Kidney (tissue), 14 donors: Measurements from ENCODE around the gene AFF3. TPM values are rescaled to one million over a fixed set of nuclear protein-coding genes. Genes with fewer than 3 reads are reported as not detected.

ENCODE experiments used
- DNase-seq, 5 donors: peaks; one replicate each; pipeline ENCODE4 v3.0.0-alpha.2; 2013 to 2020
- FAIRE-seq: peaks from 2 replicates; lab custom pipeline; 2012; peaks lifted over from hg19 to GRCh38; lab: Jason Lieb, UNC
- H3K27ac ChIP-seq, 2 donors: one replicate each; pipeline ENCODE4 v1.7.0; 2013; ENCODE audit warnings: low read depth in 2 of 2, low read length in 2 of 2, inconsistent platforms in 1 of 2
- H3K27me3 ChIP-seq: one replicate; pipeline ENCODE4 v1.7.1; 2013; ENCODE audit warnings: low read length, inconsistent platforms; ENCODE audit not compliant: control insufficient read depth, insufficient read depth
- H3K36me3 ChIP-seq, 3 donors: one replicate each; pipeline versions ENCODE4 v1.7.0 to v1.7.1; 2013; ENCODE audit warnings: low read length in 3 of 3, control low read depth in 1 of 3, inconsistent platforms in 1 of 3; ENCODE audit not compliant: insufficient read depth in 3 of 3, control insufficient read depth in 2 of 3
- H3K4me1 ChIP-seq, 3 donors: one replicate each; pipeline versions ENCODE4 v1.7.0 to v1.7.1; 2013; ENCODE audit warnings: low read length in 3 of 3, inconsistent platforms in 1 of 3, low read depth in 1 of 3; ENCODE audit not compliant: control insufficient read depth in 2 of 3, insufficient read depth in 2 of 3
- H3K4me3 ChIP-seq, 3 donors: one replicate each; pipeline versions ENCODE4 v1.7.0 to v1.8.1; 2013; ENCODE audit warnings: low read length in 3 of 3, control low read depth in 1 of 3, inconsistent platforms in 1 of 3
- H3K9ac ChIP-seq, 3 donors: one replicate each; pipeline versions ENCODE4 v1.7.0 to v1.7.1; 2013; ENCODE audit warnings: low read length in 3 of 3, control low read depth in 1 of 3, inconsistent platforms in 1 of 3
- H3K9me3 ChIP-seq, 3 donors: one replicate each; pipeline versions ENCODE4 v1.7.0 to v1.7.1; 2013; ENCODE audit warnings: low read length in 3 of 3, control low read depth in 1 of 3, inconsistent platforms in 1 of 3; ENCODE audit not compliant: control insufficient read depth in 2 of 3, insufficient read depth in 1 of 3
- intact Hi-C: fragments of 100-400 bp; cut with DNase I; formaldehyde crosslinking; loops from one replicate; pipeline ENCODE4 v1.11.1; 2022
- polyA plus RNA-seq: library from polyadenylated mRNA; stranded (reverse); fragments of 350-450 nt; fragmentation: Illumina TruSeq; extraction: RNeasy Lipid Tissue Mini Kit (QIAGEN cat#74804); gene quantifications from one replicate; pipeline ENCODE4 v1.2.3, GENCODE V29; 2014; ENCODE audit warnings: low read depth, low replicate concordance; ENCODE audit not compliant: insufficient read depth
- total RNA-seq: library from RNA; stranded (reverse); fragmentation: NEBNext Ultra II Directional; extraction: Animal tissue kit (Norgen Biotek cat#: 25700); gene quantifications from one replicate; pipeline ENCODE4 v1.2.1, GENCODE V29; 2021
- TF ChIP-seq, protein P1 (sequence below): IDR thresholded peaks from 3 replicates; pipeline ENCODE4 v1.5.1; 2012; ENCODE audit warnings: mild to moderate bottlenecking, moderate library complexity, borderline replicate concordance; ENCODE audit not compliant: insufficient read depth; ENCODE audit errors: extremely low read depth
- donor health status: control.
- donor health status: control.
- donor health status: control.
- donor health status: control.
- donor health status: control.
- donor health status: DM: yes; HTN: yes; CAD: no.
- donor health status: Normal renal cell carcinoma (clear cell type).

The AFF3 gene
- total and polyA plus RNA-seq, 2 donors from 2014 or later = 0.65 to 11.0 TPM

DNA sequence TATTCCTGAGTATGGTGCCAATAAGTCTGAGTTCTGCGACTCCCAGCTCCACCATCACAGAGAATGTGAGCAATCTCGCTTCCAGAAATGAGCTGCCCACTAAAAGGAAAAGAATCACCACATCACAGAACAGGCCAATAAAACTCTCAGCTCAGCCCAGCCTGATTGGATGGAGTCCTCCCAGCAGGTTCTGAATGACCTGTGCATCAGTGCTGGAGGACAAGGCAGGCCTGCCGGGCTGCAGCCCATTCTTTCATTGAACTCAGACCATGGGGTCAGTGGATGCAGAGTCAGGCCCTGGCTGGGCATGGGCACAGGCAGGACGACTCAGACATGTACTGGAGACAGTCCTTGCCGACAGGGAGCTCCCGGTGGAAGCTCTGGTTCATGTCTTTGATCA is 519.9 kb downstream of the AFF3 start:
- intact Hi-C loops = no loop called here
- DNase-seq (no peak), FAIRE-seq (no peak)
- Histone ChIP-seq H3K27ac (no peak overlapping the region), H3K9ac (no peak overlapping the region), H3K27me3 (no peaks in the 10 kb centered on the region), H3K36me3 (no peaks in the 10 kb centered on the region), H3K4me1 (no peaks in the 10 kb centered on the region), H3K9me3 (no peaks in the 10 kb centered on the region), H3K4me3 (no peak overlapping the region)
- TF ChIP-seq, protein P1, sequence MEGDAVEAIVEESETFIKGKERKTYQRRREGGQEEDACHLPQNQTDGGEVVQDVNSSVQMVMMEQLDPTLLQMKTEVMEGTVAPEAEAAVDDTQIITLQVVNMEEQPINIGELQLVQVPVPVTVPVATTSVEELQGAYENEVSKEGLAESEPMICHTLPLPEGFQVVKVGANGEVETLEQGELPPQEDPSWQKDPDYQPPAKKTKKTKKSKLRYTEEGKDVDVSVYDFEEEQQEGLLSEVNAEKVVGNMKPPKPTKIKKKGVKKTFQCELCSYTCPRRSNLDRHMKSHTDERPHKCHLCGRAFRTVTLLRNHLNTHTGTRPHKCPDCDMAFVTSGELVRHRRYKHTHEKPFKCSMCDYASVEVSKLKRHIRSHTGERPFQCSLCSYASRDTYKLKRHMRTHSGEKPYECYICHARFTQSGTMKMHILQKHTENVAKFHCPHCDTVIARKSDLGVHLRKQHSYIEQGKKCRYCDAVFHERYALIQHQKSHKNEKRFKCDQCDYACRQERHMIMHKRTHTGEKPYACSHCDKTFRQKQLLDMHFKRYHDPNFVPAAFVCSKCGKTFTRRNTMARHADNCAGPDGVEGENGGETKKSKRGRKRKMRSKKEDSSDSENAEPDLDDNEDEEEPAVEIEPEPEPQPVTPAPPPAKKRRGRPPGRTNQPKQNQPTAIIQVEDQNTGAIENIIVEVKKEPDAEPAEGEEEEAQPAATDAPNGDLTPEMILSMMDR = no peak

DNA sequence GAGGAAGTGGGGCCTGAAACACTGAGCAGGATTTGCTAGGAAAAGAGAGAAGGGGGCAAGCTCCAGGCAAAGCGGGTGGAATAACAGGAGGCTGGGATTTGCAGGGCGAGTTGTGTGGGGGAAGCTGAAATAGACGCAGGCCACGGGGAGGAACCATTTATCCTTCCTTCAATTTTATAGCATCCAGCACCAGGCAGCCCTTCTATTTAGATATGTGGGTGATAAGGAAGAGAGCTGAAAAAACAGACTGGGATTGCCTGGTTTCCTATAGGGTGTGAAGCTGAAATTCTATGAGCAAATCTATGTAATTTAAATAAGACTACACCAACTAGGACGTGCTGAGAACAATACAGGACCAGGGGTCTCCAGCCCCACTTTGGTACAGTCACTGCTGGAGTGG is 520.6 kb downstream of the AFF3 start:
- no peak overlapping the region for H3K4me3 ChIP-seq
- no peaks in the 10 kb centered on the region for H3K36me3 ChIP-seq
- no peak overlapping the region for H3K9ac ChIP-seq
- no peaks in the 10 kb centered on the region for H3K27me3 ChIP-seq
- TF ChIP-seq, protein P1 = no peak
- H3K27ac ChIP-seq = no peak overlapping the region
- H3K9me3 ChIP-seq = no peaks in the 10 kb centered on the region
- FAIRE-seq = no peak
- no peak for DNase-seq
- no peaks in the 10 kb centered on the region for H3K4me1 ChIP-seq
- intact Hi-C loops = no loop called here

DNA sequence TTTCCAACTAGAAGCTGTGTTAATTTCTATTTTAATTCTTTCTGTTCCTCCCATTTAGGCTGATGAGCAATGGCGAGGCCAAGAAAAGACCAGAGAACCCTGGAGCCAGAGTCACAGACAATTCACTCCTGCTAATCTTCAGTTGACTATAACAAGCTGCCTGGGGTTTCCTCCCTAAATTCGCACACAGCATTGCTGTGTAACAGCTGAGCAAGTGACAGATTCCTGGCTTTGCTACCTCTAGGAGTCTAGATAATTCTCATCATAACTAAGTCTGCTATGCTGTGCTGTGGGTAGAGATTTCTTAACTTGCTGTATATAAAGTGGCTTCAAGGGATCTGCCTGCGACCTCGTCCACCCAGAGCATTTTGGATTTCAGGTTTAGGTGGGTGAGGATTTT is 521.3 kb downstream of the AFF3 start:
- Histone ChIP-seq H3K27me3 (no peaks in the 10 kb centered on the region), H3K27ac (no peak overlapping the region), H3K9me3 (no peaks in the 10 kb centered on the region), H3K4me3 (no peak overlapping the region), H3K36me3 (no peaks in the 10 kb centered on the region), H3K4me1 (no peaks in the 10 kb centered on the region), H3K9ac (no peak overlapping the region)
- DNase-seq = no peak
- TF ChIP-seq, protein P1 = no peak
- intact Hi-C loops = no loop called here
- FAIRE-seq = no peak

- Histone ChIP-seq H3K9ac (no peak overlapping the region), H3K36me3 (no peaks in the 10 kb centered on the region), H3K27me3 (no peaks in the 10 kb centered on the region), H3K4me1 (no peaks in the 10 kb centered on the region), H3K4me3 (no peak overlapping the region), H3K27ac (no peak overlapping the region), H3K9me3 (no peaks in the 10 kb centered on the region)
- TF ChIP-seq, protein P1 = no peak
- FAIRE-seq (no peak), DNase-seq (no peak)
- intact Hi-C loops = no loop called here
Measured at GRCh38 chr2:99619151-99619550, 523.2 kb downstream of the AFF3 start.
